ENCODE data around the gene TPSAB1.
"Not testable (repeated sequence)": the region's sequence is repeated elsewhere in the genome, so short reads cannot be mapped to it uniquely, and the experiment has no call there.

Gene TPSAB1

DNA sequence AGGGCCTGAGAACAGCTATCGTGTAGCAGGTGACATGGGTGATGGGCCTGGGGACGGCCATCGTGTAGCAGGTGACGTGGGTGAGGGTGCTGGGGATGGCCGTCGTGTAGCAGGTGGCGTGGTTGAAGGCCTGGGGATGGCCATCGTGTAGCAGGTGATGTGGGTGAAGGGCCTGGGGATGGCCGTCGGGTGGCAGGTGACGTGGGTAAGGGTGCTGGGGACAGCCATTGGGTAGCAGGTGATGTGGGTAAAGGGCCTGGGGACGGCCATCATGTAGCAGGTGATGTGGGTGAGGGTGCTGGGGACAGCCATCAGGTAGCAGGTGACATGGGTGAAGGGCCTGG lies 30.8 kb downstream of the TPSAB1 start:
- Histone ChIP-seq H3K4me3 (ENCODE audit: severe bottlenecking) (no peak overlapping the region), H3K9me3 (ENCODE audit: severe bottlenecking) (no peaks in the 10 kb centered on the region), H3K4me1 (ENCODE audit: insufficient read depth, poor library complexity, severe bottlenecking) (no peaks in the 10 kb centered on the region), H3K27me3 (ENCODE audit: insufficient read depth, poor library complexity, severe bottlenecking) (peaks cover 8% of the 10 kb centered on the region), H3K36me3 (ENCODE audit: low read depth) (no peaks in the 10 kb centered on the region), H3K27ac (ENCODE audit: poor library complexity, severe bottlenecking) (no peak overlapping the region)
- no peak for TF ChIP-seq CTCF (IDR thresholded peaks at IDR 0.05; ENCODE audit: poor library complexity, severe bottlenecking)
- no peak for DNase-seq (ENCODE audit: low spot score)
- no peak for ATAC-seq (ENCODE audit: low read depth)

DNA sequence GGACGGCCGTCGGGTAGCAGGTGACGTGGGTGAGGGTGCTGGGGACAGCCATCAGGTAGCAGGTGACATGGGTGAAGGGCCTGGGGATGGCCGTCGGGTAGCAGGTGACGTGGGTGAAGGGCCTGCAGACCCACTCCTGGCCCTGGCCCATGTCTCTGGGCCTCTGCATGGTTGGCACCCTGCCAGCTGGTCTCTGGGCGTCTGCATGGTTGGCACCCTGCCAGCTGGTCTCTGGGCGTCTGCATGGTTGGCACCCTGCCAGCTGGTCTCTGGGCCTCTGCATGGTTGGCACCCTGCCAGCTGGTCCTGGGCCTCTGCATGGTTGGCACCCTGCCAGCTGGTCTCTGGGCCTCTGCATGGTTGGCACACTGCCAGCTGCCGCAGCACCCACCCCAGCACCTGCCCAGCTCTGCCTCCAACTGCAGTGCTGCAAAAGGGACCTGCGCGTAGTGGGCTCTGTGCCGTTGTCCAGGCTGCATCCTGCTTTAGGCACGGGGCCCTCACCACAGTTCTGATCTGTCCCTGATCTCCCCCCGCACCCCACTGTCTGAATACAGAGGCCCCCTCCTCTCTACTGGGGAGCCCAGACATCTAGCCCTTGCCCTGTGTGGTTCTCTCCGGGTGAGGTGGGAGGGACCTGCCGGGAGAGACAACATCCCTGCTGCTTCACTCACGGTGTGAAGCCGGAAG lies 31.4 kb downstream of the TPSAB1 start:
- not testable (repeated sequence) for H3K27ac ChIP-seq (ENCODE audit: poor library complexity, severe bottlenecking); H3K4me1 ChIP-seq (ENCODE audit: insufficient read depth, poor library complexity, severe bottlenecking); H3K4me3 ChIP-seq (ENCODE audit: severe bottlenecking); H3K36me3 ChIP-seq (ENCODE audit: low read depth); H3K9me3 ChIP-seq (ENCODE audit: severe bottlenecking); H3K27me3 ChIP-seq (ENCODE audit: insufficient read depth, poor library complexity, severe bottlenecking)
- DNase-seq (ENCODE audit: low spot score), result peak; percentile 47
- ATAC-seq (ENCODE audit: low read depth), result peak; percentile 56; the same call in 2 of the 3 replicates

GRCh38 chr16:1272453-1273198 lies 32.1 kb downstream of the TPSAB1 start:
- DNase-seq (ENCODE audit: low spot score), result peak; percentile 47
- H3K9me3 ChIP-seq (ENCODE audit: severe bottlenecking), result no peaks in the 10 kb centered on the region
- no peak overlapping the region for H3K27ac ChIP-seq (ENCODE audit: poor library complexity, severe bottlenecking)
- no peak for ATAC-seq (ENCODE audit: low read depth)
- TF ChIP-seq CTCF (IDR thresholded peaks at IDR 0.05; ENCODE audit: poor library complexity, severe bottlenecking), result no peak
- H3K36me3 ChIP-seq (ENCODE audit: low read depth), result no peaks in the 10 kb centered on the region
- H3K4me3 ChIP-seq (ENCODE audit: severe bottlenecking), result no peak overlapping the region
- H3K4me1 ChIP-seq (ENCODE audit: insufficient read depth, poor library complexity, severe bottlenecking), result no peaks in the 10 kb centered on the region
- peaks cover 11% of the 10 kb centered on the region for H3K27me3 ChIP-seq (ENCODE audit: insufficient read depth, poor library complexity, severe bottlenecking)

- H3K9me3 ChIP-seq (ENCODE audit: severe bottlenecking), result no peaks in the 10 kb centered on the region
- TF ChIP-seq CTCF (IDR thresholded peaks at IDR 0.05; ENCODE audit: poor library complexity, severe bottlenecking), result no peak
- no peak overlapping the region for H3K27ac ChIP-seq (ENCODE audit: poor library complexity, severe bottlenecking)
- no peak overlapping the region for H3K4me3 ChIP-seq (ENCODE audit: severe bottlenecking)
- peaks cover 11% of the 10 kb centered on the region for H3K27me3 ChIP-seq (ENCODE audit: insufficient read depth, poor library complexity, severe bottlenecking)
- H3K4me1 ChIP-seq (ENCODE audit: insufficient read depth, poor library complexity, severe bottlenecking), result no peaks in the 10 kb centered on the region
- no peak for DNase-seq (ENCODE audit: low spot score)
- no peaks in the 10 kb centered on the region for H3K36me3 ChIP-seq (ENCODE audit: low read depth)
- no peak for ATAC-seq (ENCODE audit: low read depth)
These were observed 33.3 kb downstream of the TPSAB1 start for GRCh38 chr16:1273816-1274215.

DNA sequence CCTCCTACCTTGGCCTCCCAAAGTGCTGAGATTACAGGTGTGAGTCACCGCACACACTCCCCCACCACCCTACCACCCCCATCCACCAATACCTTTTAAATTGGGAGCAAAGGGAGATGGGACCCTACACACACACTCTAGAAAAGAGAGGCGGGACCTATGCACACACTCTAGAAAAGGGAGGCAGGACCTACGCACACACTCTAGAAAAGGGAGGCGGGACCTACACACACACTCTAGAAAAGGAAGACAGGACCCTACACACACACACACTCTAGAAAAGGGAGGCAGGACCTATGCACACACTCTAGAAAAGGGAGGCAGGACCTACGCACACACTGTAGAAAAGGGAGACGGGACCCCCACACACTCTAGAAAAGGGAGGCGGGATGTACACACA lies 34.3 kb downstream of the TPSAB1 start:
- Histone ChIP-seq H3K4me1 (ENCODE audit: insufficient read depth, poor library complexity, severe bottlenecking) (no peaks in the 10 kb centered on the region), H3K36me3 (ENCODE audit: low read depth) (no peaks in the 10 kb centered on the region), H3K27ac (ENCODE audit: poor library complexity, severe bottlenecking) (no peak overlapping the region), H3K27me3 (ENCODE audit: insufficient read depth, poor library complexity, severe bottlenecking) (peaks cover 11% of the 10 kb centered on the region), H3K4me3 (ENCODE audit: severe bottlenecking) (no peak overlapping the region), H3K9me3 (ENCODE audit: severe bottlenecking) (no peaks in the 10 kb centered on the region)
- DNase-seq (ENCODE audit: low spot score), result no peak
- no peak for ATAC-seq (ENCODE audit: low read depth)
- no peak for TF ChIP-seq CTCF (IDR thresholded peaks at IDR 0.05; ENCODE audit: poor library complexity, severe bottlenecking)
